Type B pancreatic cell (in vitro differentiated cells): ENCODE measurements around the gene HMOX2. TPM values are rescaled to one million over a fixed set of nuclear protein-coding genes. Genes with fewer than 3 reads are reported as not detected.

Source experiments
- DNase-seq: peaks from one replicate; pipeline ENCODE4 v3.0.0; 2021; ENCODE audit warnings: mixed read lengths; ENCODE audit not compliant: unreplicated experiment; ENCODE audit errors: extremely low spot score
- H3K27ac Mint-ChIP-seq: 2 replicates; pipeline ENCODE4 v1.8.0; 2021; ENCODE audit warnings: mild to moderate bottlenecking, mixed read lengths
- H3K27me3 Mint-ChIP-seq: 2 replicates; pipeline ENCODE4 v1.8.0; 2021; ENCODE audit warnings: mixed read lengths
- H3K36me3 Mint-ChIP-seq: 2 replicates; pipeline ENCODE4 v1.8.0; 2021; ENCODE audit warnings: mixed read lengths
- H3K4me1 Mint-ChIP-seq: one replicate; pipeline ENCODE4 v1.8.0; 2021; ENCODE audit warnings: mixed read lengths; ENCODE audit not compliant: unreplicated experiment
- H3K4me3 Mint-ChIP-seq: 2 replicates; pipeline ENCODE4 v1.8.0; 2021; ENCODE audit warnings: mild to moderate bottlenecking, mixed read lengths
- H3K9me3 Mint-ChIP-seq: 2 replicates; pipeline ENCODE4 v1.8.0; 2021; ENCODE audit warnings: mixed read lengths
- total RNA-seq: library from RNA; stranded (reverse); gene quantifications from 2 replicates; pipeline ENCODE4 v1.2.1, GENCODE V29; 2021; ENCODE audit warnings: low replicate concordance
- TF ChIP-seq, protein P1 (sequence below): fragments of 200-600 bp; sonication (generic); conservative IDR thresholded peaks from 2 replicates; pipeline ENCODE4 v1.5.0; 2021; ENCODE audit warnings: antibody characterized with exemption, mild to moderate bottlenecking

HMOX2 gene
- total RNA-seq, 1 donor from 2014 or later, result 46.2 TPM

DNA sequence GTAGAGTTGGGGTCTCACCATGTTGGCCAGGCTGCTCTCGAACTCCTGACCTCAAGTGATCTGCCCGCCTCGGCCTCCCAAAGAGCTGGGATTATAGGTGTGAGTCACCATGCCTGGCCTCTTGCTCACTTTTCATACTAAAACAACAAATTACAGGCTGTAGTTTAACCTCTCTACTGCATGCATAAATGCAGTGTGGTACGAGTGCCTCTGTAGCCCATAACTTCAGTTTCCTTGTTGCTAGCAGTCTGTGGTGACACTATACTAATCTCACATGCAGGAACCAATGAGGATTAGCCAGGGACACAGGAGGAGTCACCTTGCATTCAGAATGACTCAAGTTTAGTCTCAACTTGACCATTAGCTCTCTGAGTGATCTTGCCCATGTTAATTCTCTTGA, 20.1 kb downstream of the HMOX2 start:
- TF ChIP-seq, protein P1, sequence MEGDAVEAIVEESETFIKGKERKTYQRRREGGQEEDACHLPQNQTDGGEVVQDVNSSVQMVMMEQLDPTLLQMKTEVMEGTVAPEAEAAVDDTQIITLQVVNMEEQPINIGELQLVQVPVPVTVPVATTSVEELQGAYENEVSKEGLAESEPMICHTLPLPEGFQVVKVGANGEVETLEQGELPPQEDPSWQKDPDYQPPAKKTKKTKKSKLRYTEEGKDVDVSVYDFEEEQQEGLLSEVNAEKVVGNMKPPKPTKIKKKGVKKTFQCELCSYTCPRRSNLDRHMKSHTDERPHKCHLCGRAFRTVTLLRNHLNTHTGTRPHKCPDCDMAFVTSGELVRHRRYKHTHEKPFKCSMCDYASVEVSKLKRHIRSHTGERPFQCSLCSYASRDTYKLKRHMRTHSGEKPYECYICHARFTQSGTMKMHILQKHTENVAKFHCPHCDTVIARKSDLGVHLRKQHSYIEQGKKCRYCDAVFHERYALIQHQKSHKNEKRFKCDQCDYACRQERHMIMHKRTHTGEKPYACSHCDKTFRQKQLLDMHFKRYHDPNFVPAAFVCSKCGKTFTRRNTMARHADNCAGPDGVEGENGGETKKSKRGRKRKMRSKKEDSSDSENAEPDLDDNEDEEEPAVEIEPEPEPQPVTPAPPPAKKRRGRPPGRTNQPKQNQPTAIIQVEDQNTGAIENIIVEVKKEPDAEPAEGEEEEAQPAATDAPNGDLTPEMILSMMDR, result no peak
- no peak overlapping the region for H3K27ac Mint-ChIP-seq
- no peaks in the 10 kb centered on the region for H3K36me3 Mint-ChIP-seq
- H3K9me3 Mint-ChIP-seq, result no peaks in the 10 kb centered on the region
- H3K4me3 Mint-ChIP-seq, result no peak overlapping the region
- peaks cover 22% of the 10 kb centered on the region for H3K4me1 Mint-ChIP-seq
- H3K27me3 Mint-ChIP-seq, result no peaks in the 10 kb centered on the region
- no peak for DNase-seq

DNA sequence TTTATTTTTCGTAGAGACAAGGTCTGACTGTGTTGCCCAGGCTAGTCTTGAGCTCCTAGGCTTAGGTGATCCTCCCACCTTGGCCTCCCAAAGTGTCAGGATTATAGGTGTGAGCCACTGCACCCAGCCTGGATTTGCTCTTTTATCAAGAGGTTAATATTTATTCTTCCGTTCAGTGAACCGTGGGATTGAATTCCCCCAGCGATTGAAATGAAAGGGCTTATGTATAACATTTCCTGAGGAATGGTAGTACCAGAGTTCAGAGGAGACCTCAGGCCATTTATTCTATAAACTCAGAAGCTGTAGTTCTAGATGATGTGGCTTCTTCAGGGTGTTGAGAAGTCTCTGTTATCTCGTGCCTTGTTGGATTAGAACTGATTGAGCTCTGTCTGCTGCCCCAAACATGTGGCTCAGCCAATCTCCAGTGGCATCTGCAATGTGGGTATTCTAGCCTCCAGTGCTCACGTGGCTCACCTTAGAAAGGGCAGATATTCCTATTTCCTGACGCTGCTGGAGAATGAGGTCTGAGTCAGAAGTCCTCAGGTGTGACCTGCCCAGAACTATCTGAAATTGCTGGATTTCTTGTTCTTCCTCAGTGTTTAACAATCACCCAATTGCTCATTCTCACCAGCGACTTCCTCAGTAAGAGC, 22.5 kb downstream of the HMOX2 start:
- TF ChIP-seq, protein P1, result no peak
- peak overlapping the region; percentile 26 for H3K27ac Mint-ChIP-seq
- no peaks in the 10 kb centered on the region for H3K9me3 Mint-ChIP-seq
- no peaks in the 10 kb centered on the region for H3K27me3 Mint-ChIP-seq
- no peak overlapping the region for H3K4me3 Mint-ChIP-seq
- no peak for DNase-seq
- H3K36me3 Mint-ChIP-seq, result no peaks in the 10 kb centered on the region
- peaks cover 26% of the 10 kb centered on the region for H3K4me1 Mint-ChIP-seq

- Mint-ChIP-seq H3K4me3 (no peak overlapping the region), H3K4me1 (peaks cover 26% of the 10 kb centered on the region), H3K27me3 (no peaks in the 10 kb centered on the region), H3K36me3 (no peaks in the 10 kb centered on the region), H3K27ac (no peak overlapping the region), H3K9me3 (no peaks in the 10 kb centered on the region)
- TF ChIP-seq, protein P1, result no peak
- DNase-seq, result no peak
Observed at GRCh38 chr16:4499196-4499555, 23.0 kb downstream of the HMOX2 start.

GRCh38 chr16:4500272-4500671, 24.1 kb downstream of the HMOX2 start:
- no peak overlapping the region for H3K27ac Mint-ChIP-seq

DNA sequence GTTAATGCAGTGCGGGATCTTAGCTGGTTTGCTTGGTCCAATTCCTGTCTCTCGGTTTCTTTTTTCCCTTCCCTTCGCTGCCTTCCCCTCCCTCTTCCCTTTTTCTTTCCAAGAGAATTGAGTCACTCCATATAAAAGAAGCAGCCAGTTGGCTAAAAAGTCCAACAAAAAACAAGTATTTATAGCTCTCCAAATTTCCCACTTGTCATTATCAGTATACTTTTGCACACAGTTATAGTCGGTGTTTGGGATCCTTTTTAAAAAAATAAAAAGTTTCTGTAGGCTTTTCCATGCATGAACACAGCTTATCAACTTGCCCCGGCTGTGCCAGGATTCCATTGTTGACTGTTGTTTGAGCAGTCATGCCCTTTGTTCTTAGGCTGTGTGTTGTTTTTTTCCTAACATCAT, 24.9 kb downstream of the HMOX2 start:
- H3K27ac Mint-ChIP-seq, result peak overlapping the region; percentile 39

More at GRCh38 chr16:4500272-4500671, 24.1 kb downstream of the HMOX2 start:
- Mint-ChIP-seq H3K36me3 (no peaks in the 10 kb centered on the region), H3K4me1 (peaks cover 25% of the 10 kb centered on the region), H3K27me3 (no peaks in the 10 kb centered on the region), H3K4me3 (no peak overlapping the region), H3K9me3 (no peaks in the 10 kb centered on the region)
- DNase-seq, result no peak
- TF ChIP-seq, protein P1, result no peak

More for the DNA sequence above, 24.9 kb downstream of the HMOX2 start:
- no peak for DNase-seq
- peaks cover under 1% of the 10 kb centered on the region for H3K36me3 Mint-ChIP-seq
- H3K4me1 Mint-ChIP-seq, result peaks cover 25% of the 10 kb centered on the region
- H3K27me3 Mint-ChIP-seq, result no peaks in the 10 kb centered on the region
- no peaks in the 10 kb centered on the region for H3K9me3 Mint-ChIP-seq
- TF ChIP-seq, protein P1, result no peak
- H3K4me3 Mint-ChIP-seq, result no peak overlapping the region
